Fibroblast of lung (primary cell): ENCODE results near the gene NOL4L. TPM values are rescaled to one million over a fixed set of nuclear protein-coding genes. Genes with fewer than 3 reads are reported as not detected.
A peak's percentile ranks its signal among the peaks of the same experiment; 100 is the strongest.

Experiments used
- DNase-seq, 2 donors: peaks; one replicate each; pipeline versions ENCODE4 v3.0.0 to v3.0.0-alpha.2; 2010; ENCODE audit warnings: low read depth in 2 of 2
- H2AFZ ChIP-seq: 2 replicates; pipeline ENCODE4 v1.5.1; 2012; ENCODE audit warnings: low read length, control low read depth, inconsistent platforms
- H3K27ac ChIP-seq: 2 replicates; pipeline ENCODE4 v1.5.1; 2011; ENCODE audit warnings: low read length, control low read depth; ENCODE audit not compliant: insufficient read depth
- H3K27me3 ChIP-seq: 2 replicates; pipeline ENCODE4 v1.5.1; 2011; ENCODE audit warnings: mild to moderate bottlenecking, low read length; ENCODE audit not compliant: control insufficient read depth, insufficient read depth
- H3K36me3 ChIP-seq: 2 replicates; pipeline ENCODE4 v1.5.1; 2011; ENCODE audit warnings: low read length; ENCODE audit not compliant: control insufficient read depth, insufficient read depth
- H3K4me1 ChIP-seq: 2 replicates; pipeline ENCODE4 v1.5.1; 2011; ENCODE audit warnings: low read length; ENCODE audit not compliant: control insufficient read depth, insufficient read depth; ENCODE audit errors: extremely low read depth
- H3K4me2 ChIP-seq: 2 replicates; pipeline ENCODE4 v1.5.1; 2011; ENCODE audit warnings: low read length, control low read depth; ENCODE audit not compliant: insufficient read depth; ENCODE audit errors: extremely low read depth
- H3K4me3 ChIP-seq, 4 experiments: fragments of 200-600 bp in 1 of 4; sonication (generic) in 1 of 4; replicated peaks in 1 of 4; 2 replicates each; pipeline ENCODE4 v1.5.1; 2011 to 2016; ENCODE audit warnings: low read length in 4 of 4, low read depth in 3 of 4, mild to moderate bottlenecking in 3 of 4, control low read depth in 2 of 4, inconsistent platforms in 1 of 4, mixed read lengths in 1 of 4; ENCODE audit not compliant: insufficient read depth in 1 of 4; ENCODE audit errors: control extremely low read depth in 1 of 4
- H3K79me2 ChIP-seq: 2 replicates; pipeline ENCODE4 v1.5.1; 2012; ENCODE audit warnings: mild to moderate bottlenecking, low read length, inconsistent platforms; ENCODE audit not compliant: control insufficient read depth, insufficient read depth
- H3K9ac ChIP-seq: 2 replicates; pipeline ENCODE4 v1.5.1; 2011; ENCODE audit warnings: mild to moderate bottlenecking, low read length, control low read depth; ENCODE audit not compliant: insufficient read depth
- H3K9me3 ChIP-seq: 2 replicates; pipeline ENCODE4 v1.5.1; 2012; ENCODE audit warnings: low read depth, low read length; ENCODE audit not compliant: control insufficient read depth, insufficient read depth
- H4K20me1 ChIP-seq: 2 replicates; pipeline ENCODE4 v1.5.1; 2011; ENCODE audit warnings: low read length; ENCODE audit not compliant: control insufficient read depth, insufficient read depth; ENCODE audit errors: extremely low read depth
- CTCF ChIP-seq, 2 donors: IDR thresholded peaks in 1 of 2; conservative IDR thresholded peaks in 1 of 2; 1 replicate in 1 of 2; 2 replicates in 1 of 2; pipeline ENCODE4 v1.5.1; 2011 to 2012; ENCODE audit warnings: low read length in 2 of 2, control low read depth in 1 of 2, inconsistent platforms in 1 of 2, low read depth in 1 of 2, mild to moderate bottlenecking in 1 of 2
- EZH2 ChIP-seq: IDR thresholded peaks from 2 replicates; pipeline ENCODE4 v1.5.1; 2012; ENCODE audit warnings: low read length, control low read depth, mild to moderate bottlenecking; ENCODE audit errors: missing control alignments
- polyA plus RNA-seq, 2 donors: library from polyadenylated mRNA; depleted of rRNA in 1 of 2; stranded (reverse) in 1 of 2; unstranded in 1 of 2; fragments of >200 nt; gene quantifications; 2 replicates each; pipeline ENCODE4 v1.2.1, GENCODE V29; 2011 to 2012; ENCODE audit warnings: missing spikeins in 1 of 2
- total RNA-seq: library from RNA; depleted of rRNA; stranded (reverse); fragments of >200 nt; gene quantifications from 2 replicates; pipeline ENCODE4 v1.2.1, GENCODE V29; 2014

Gene NOL4L
- total and polyA plus RNA-seq, 2 donors (not counting 1 experiment from before 2014, with no cell fraction given), result 3.2 to 4.0 TPM

DNA sequence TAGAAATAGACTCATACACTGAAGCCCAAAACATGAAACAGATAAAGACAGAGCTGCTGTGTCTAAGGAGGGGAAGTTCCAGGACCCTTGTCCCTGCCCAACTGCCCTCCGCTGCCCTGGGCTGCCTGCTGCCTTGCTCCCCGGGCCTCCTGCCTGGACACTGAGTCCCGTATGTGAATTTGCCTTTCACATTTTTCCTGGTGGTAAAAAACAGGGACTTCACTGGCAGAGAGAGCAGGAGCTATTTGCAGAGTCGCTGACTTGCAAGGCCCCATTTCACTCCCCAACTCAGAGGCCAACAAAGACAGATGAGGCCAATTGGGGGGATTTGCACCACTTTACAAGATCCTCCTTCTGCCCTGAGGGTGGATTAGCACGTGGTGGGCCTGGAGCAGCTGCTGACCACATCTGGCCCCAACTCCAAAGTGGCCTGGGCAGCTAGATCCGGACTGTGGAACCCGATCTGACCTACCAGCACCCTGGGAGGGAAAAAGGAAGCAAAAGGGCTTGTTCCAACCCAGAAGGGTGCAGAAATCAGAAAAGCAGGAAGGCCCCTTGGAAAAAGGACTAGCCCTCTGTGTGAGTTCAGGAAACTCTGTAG is 61.4 kb downstream of the NOL4L start:
- Histone ChIP-seq H3K79me2 (no peaks in the 10 kb centered on the region), H3K27me3 (no peaks in the 10 kb centered on the region), H2AFZ (no peak overlapping the region), H3K4me2 (no peak overlapping the region), H3K4me1 (no peaks in the 10 kb centered on the region), H3K27ac (no peak overlapping the region), H3K9me3 (no peaks in the 10 kb centered on the region), H3K4me3 (no peak overlapping the region), H4K20me1 (no peaks in the 10 kb centered on the region), H3K36me3 (no peaks in the 10 kb centered on the region), H3K9ac (no peak overlapping the region)
- TF ChIP-seq CTCF (conservative IDR thresholded peaks at IDR 0.05 in 1 of 2, IDR thresholded peaks at IDR 0.05 in 1 of 2; ENCODE audit: low read depth in 1 of 2, low read length in 2 of 2) (no peak), EZH2 (no peak)
- no peak for DNase-seq

DNA sequence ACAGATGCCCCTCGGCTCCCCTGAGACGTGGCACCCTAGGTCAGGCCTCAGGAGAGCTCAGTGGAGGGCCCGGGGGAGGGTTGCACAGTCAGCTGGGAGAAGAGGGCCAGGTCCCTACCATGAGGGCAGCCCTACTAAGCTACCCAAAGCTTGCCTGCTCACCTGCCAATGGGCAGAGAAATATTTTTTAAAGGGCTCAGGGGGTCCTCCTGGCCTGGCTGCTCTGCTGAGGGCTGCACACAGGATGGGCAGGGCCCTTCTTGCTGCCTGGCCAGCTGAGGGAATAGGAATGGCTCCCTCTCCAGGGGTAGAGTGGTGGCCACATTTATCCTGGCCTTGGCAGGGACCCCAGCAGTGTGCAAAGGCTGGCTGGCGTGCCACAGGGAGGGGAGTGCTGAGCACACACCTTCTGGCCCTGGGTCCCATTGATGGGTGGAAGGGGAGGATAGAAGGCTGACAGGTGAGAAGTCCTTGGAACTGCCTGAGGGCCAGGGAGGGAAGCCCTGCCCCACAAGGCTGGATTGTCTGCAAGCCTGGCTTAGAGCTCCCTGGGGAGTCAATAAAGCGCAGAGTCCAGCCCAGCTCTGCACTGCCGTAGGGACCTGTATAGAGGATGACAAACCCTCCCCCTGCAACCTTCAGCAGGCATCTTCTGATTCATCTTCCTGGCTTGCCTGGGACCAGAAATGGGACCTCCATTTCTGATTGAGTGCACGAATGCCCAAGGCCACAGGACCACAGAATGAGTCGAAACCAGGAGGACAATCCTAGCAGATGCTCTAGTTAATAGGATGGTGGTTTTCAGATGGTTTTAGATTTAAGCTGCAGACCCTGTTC is 62.1 kb downstream of the NOL4L start:
- no peak overlapping the region for H3K4me3 ChIP-seq
- H4K20me1 ChIP-seq, result no peaks in the 10 kb centered on the region
- H3K9ac ChIP-seq, result no peak overlapping the region
- no peak overlapping the region for H2AFZ ChIP-seq
- TF ChIP-seq EZH2, result no peak
- TF ChIP-seq CTCF (conservative IDR thresholded peaks at IDR 0.05 in 1 of 2, IDR thresholded peaks at IDR 0.05 in 1 of 2; ENCODE audit: low read depth in 1 of 2, low read length in 2 of 2), result no peak
- no peaks in the 10 kb centered on the region for H3K27me3 ChIP-seq
- no peaks in the 10 kb centered on the region for H3K79me2 ChIP-seq
- H3K36me3 ChIP-seq, result no peaks in the 10 kb centered on the region
- H3K4me2 ChIP-seq, result no peak overlapping the region
- H3K9me3 ChIP-seq, result no peaks in the 10 kb centered on the region
- no peaks in the 10 kb centered on the region for H3K4me1 ChIP-seq
- no peak overlapping the region for H3K27ac ChIP-seq
- DNase-seq, result peak in 1 of 2 donors; percentile 30

DNA sequence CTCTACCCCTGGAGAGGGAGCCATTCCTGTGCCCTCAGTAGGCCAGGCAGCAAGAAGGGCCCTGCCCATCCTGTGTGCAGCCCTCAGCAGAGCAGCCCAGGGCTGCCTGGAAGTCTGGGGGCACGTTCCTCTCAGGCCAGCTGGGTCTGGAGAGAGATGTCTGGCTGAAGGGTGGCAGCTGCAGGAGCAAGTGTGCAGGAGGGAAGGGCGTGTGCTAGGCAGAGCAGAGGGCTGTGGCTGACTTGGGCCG is 62.7 kb downstream of the NOL4L start:
- Histone ChIP-seq H3K4me1 (no peaks in the 10 kb centered on the region), H3K4me3 (no peak overlapping the region), H3K4me2 (no peak overlapping the region), H4K20me1 (no peaks in the 10 kb centered on the region), H3K9me3 (no peaks in the 10 kb centered on the region), H3K36me3 (no peaks in the 10 kb centered on the region), H3K27me3 (no peaks in the 10 kb centered on the region), H3K27ac (no peak overlapping the region), H3K9ac (no peak overlapping the region), H2AFZ (no peak overlapping the region), H3K79me2 (no peaks in the 10 kb centered on the region)
- TF ChIP-seq CTCF (conservative IDR thresholded peaks at IDR 0.05 in 1 of 2, IDR thresholded peaks at IDR 0.05 in 1 of 2; ENCODE audit: low read depth in 1 of 2, low read length in 2 of 2) (no peak), EZH2 (no peak)
- no peak for DNase-seq
